Sigmoid colon (tissue), 4 donors: ENCODE results near the gene FLNA.

Source experiments
- CTCF ChIP-seq, 4 experiments: fragments of 450-650 bp in 3 of 4; fragments of 200-600 bp in 1 of 4; IDR thresholded peaks; one replicate each; pipeline ENCODE4 v1.5.1; 2016 to 2019; ENCODE audit warnings: antibody characterized with exemption in 4 of 4, mild to moderate bottlenecking in 3 of 4, moderate library complexity in 2 of 4
- POLR2A ChIP-seq, 2 donors: fragments of 450-650 bp; IDR thresholded peaks; one replicate each; pipeline ENCODE4 v1.6.1; 2016; ENCODE audit warnings: antibody characterized with exemption in 2 of 2, mild to moderate bottlenecking in 2 of 2, moderate library complexity in 2 of 2
- POLR2AphosphoS5 ChIP-seq, 4 donors: sonication (generic); formaldehyde crosslinking; IDR thresholded peaks; one replicate each; pipeline ENCODE4 v1.6.1; 2017; ENCODE audit warnings: antibody characterized with exemption in 4 of 4

- no peak for TF ChIP-seq POLR2A (IDR thresholded peaks at IDR 0.05)
- no peak for TF ChIP-seq POLR2AphosphoS5 (IDR thresholded peaks at IDR 0.05)
- TF ChIP-seq CTCF (IDR thresholded peaks at IDR 0.05): no peak
Observed at GRCh38 chrX:154332561-154332960, 41.9 kb downstream of the FLNA start.
